ENCODE measurements around the gene FBL. TPM values are rescaled to one million over a fixed set of nuclear protein-coding genes. Genes with fewer than 3 reads are reported as not detected.

FBL gene
- total RNA-seq, 2 experiments from 2014 or later = 901 to 905 TPM

DNA sequence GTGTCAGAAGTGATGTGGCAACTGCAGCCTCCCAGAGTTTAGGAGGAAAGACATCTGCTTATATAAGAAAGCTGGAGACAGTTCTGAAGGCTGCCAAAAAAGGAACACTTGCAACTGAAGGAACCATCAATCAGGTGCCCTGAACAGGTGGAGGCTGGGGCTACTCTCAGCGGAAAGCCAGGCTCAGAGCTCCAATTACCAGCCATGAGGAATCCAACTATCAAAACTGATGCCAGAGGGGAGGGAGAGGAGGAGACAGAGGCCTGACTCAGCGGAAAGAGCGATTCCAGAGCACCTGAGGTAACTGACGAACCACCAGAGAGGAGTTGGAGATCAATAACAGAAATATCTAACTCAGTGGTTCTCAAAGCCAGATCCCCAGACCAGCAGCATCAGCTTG lies 43.2 kb downstream of the FBL start:
- no peak for DNase-seq
- Mint-ChIP-seq H3K4me1 (ENCODE audit: low read depth) (no peaks in the 10 kb centered on the region), H3K27ac (no peak overlapping the region), H3K4me3 (no peak overlapping the region), H3K27me3 (peaks cover 7% of the 10 kb centered on the region), H3K9me3 (no peaks in the 10 kb centered on the region), H3K36me3 (ENCODE audit: low read depth) (no peaks in the 10 kb centered on the region)
- ATAC-seq = no peak
- POLR2A ChIA-PET = interaction anchor here (0.6 to 1.1 kb wide), 3 partner anchors 10 to 48 kb away, joined by 3 read pairs; no protein-coding TSS in a partner anchor
- CTCF ChIA-PET = interaction anchor here (0.8 to 4.5 kb wide), 4 partner anchors 9 to 36 kb away, joined by 3 to 35 read pairs (median 3); no protein-coding TSS in a partner anchor
- TF ChIP-seq, protein P1, sequence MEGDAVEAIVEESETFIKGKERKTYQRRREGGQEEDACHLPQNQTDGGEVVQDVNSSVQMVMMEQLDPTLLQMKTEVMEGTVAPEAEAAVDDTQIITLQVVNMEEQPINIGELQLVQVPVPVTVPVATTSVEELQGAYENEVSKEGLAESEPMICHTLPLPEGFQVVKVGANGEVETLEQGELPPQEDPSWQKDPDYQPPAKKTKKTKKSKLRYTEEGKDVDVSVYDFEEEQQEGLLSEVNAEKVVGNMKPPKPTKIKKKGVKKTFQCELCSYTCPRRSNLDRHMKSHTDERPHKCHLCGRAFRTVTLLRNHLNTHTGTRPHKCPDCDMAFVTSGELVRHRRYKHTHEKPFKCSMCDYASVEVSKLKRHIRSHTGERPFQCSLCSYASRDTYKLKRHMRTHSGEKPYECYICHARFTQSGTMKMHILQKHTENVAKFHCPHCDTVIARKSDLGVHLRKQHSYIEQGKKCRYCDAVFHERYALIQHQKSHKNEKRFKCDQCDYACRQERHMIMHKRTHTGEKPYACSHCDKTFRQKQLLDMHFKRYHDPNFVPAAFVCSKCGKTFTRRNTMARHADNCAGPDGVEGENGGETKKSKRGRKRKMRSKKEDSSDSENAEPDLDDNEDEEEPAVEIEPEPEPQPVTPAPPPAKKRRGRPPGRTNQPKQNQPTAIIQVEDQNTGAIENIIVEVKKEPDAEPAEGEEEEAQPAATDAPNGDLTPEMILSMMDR (IDR thresholded peaks at IDR 0.05) = no peak
- intact Hi-C loops (cut with micrococcal nuclease) = no loop called here

GRCh38 chr19:39797083-39797482 lies 49.1 kb downstream of the FBL start:
- ATAC-seq (no peak), DNase-seq (no peak)
- peaks cover 4% of the 10 kb centered on the region for H3K27me3 Mint-ChIP-seq
- peaks cover 4% of the 10 kb centered on the region for H3K4me1 Mint-ChIP-seq (ENCODE audit: low read depth)
- CTCF ChIA-PET = interaction anchor here (0.7 to 1.4 kb wide), 4 partner anchors 11 to 342 kb away, joined by 3 read pairs; no protein-coding TSS in a partner anchor
- no peaks in the 10 kb centered on the region for H3K9me3 Mint-ChIP-seq
- H3K36me3 Mint-ChIP-seq (ENCODE audit: low read depth) = no peaks in the 10 kb centered on the region
- no peak overlapping the region for H3K4me3 Mint-ChIP-seq
- POLR2A ChIA-PET = interaction anchor here (1.0 kb wide), 1 partner anchor 26 kb away, joined by 3 read pairs; no protein-coding TSS in a partner anchor
- TF ChIP-seq, protein P1 (IDR thresholded peaks at IDR 0.05) = no peak
- H3K27ac Mint-ChIP-seq = no peak overlapping the region
- intact Hi-C loops (cut with micrococcal nuclease) = no loop called here

- TF ChIP-seq, protein P1 (IDR thresholded peaks at IDR 0.05) = no peak
- Mint-ChIP-seq H3K27me3 (peaks cover 4% of the 10 kb centered on the region), H3K4me1 (ENCODE audit: low read depth) (peaks cover 4% of the 10 kb centered on the region), H3K36me3 (ENCODE audit: low read depth) (no peaks in the 10 kb centered on the region), H3K27ac (no peak overlapping the region), H3K4me3 (no peak overlapping the region), H3K9me3 (no peaks in the 10 kb centered on the region)
- POLR2A ChIA-PET = interaction anchor here (2.1 kb wide), 1 partner anchor 49 kb away, joined by 5 read pairs; no protein-coding TSS in a partner anchor
- CTCF ChIA-PET = interaction anchor here (0.7 to 2.8 kb wide), 10 partner anchors 10 to 343 kb away, joined by 3 to 13 read pairs (median 3); no protein-coding TSS in a partner anchor
- ATAC-seq = no peak
- DNase-seq = no peak
- intact Hi-C loops (cut with micrococcal nuclease) = no loop called here
Measured at GRCh38 chr19:39796000-39796498, 50.1 kb downstream of the FBL start.

DNA sequence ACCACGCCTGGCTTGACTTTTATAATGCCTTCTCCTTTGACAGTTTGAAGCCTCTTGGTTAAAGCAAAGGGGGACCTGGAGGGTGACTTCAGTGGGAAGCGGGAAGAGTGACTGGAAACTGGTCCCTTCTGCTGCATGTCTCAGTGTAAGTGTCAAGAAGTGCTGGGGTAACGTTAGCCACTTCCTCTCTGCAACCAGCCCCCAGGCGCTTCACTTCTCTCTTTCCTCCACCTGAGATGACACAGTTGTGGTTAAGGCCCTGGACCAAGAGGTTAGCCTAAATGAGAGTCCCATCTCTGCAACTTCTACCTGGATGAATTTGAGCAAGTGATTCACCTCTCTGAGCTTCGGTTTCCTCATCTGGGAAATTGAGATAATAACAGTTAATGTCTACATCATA lies 51.2 kb downstream of the FBL start:
- no peak for ATAC-seq
- no peaks in the 10 kb centered on the region for H3K36me3 Mint-ChIP-seq (ENCODE audit: low read depth)
- DNase-seq = peak; percentile 21
- TF ChIP-seq, protein P1 (IDR thresholded peaks at IDR 0.05) = no peak
- ChIA-PET POLR2A (interaction anchor here (2.1 kb wide), 1 partner anchor 50 kb away, joined by 5 read pairs; no protein-coding TSS in a partner anchor), CTCF (interaction anchor here (1.0 to 2.8 kb wide), 6 partner anchors 20 to 49 kb away, joined by 3 to 13 read pairs (median 4); no protein-coding TSS in a partner anchor)
- no peak overlapping the region for H3K27ac Mint-ChIP-seq
- peaks cover 4% of the 10 kb centered on the region for H3K4me1 Mint-ChIP-seq (ENCODE audit: low read depth)
- intact Hi-C loops (cut with micrococcal nuclease) = no loop called here
- no peaks in the 10 kb centered on the region for H3K9me3 Mint-ChIP-seq
- no peak overlapping the region for H3K4me3 Mint-ChIP-seq
- peaks cover 4% of the 10 kb centered on the region for H3K27me3 Mint-ChIP-seq

GRCh38 chr19:39792999-39793546 lies 53.1 kb downstream of the FBL start:
- H3K4me3 Mint-ChIP-seq = peak overlapping the region; percentile 75

More at GRCh38 chr19:39792999-39793546, 53.1 kb downstream of the FBL start:
- CTCF ChIA-PET = interaction anchor here (0.6 to 4.5 kb wide), 38 partner anchors 8 to 641 kb away, joined by 3 to 63 read pairs (median 4); partner anchors contain the start of genes DYRK1B and PSMC4
- peak; percentile 96 for ATAC-seq
- peaks cover 7% of the 10 kb centered on the region for H3K9me3 Mint-ChIP-seq
- TF ChIP-seq, protein P1 (IDR thresholded peaks at IDR 0.05) = peak; percentile 98
- peaks cover 4% of the 10 kb centered on the region for H3K27me3 Mint-ChIP-seq
- H3K27ac Mint-ChIP-seq = no peak overlapping the region
- peaks cover 4% of the 10 kb centered on the region for H3K4me1 Mint-ChIP-seq (ENCODE audit: low read depth)
- peak; percentile 86 for DNase-seq
- intact Hi-C loops (cut with micrococcal nuclease) = loop anchor here (5.0 kb wide), 1 partner anchor 49 kb away; no protein-coding TSS in a partner anchor
- no peaks in the 10 kb centered on the region for H3K36me3 Mint-ChIP-seq (ENCODE audit: low read depth)
- POLR2A ChIA-PET = interaction anchor here (0.9 to 1.2 kb wide), 2 partner anchors 10 to 53 kb away, joined by 3 to 5 read pairs; partner anchors contain the start of gene FBL
